ENCODE results near the gene MXI1.
A peak's percentile ranks its signal among the peaks of the same experiment; 100 is the strongest.
"Not testable (repeated sequence)": the region's sequence is repeated elsewhere in the genome, so short reads cannot be mapped to it uniquely, and the experiment has no call there.

The MXI1 gene

DNA sequence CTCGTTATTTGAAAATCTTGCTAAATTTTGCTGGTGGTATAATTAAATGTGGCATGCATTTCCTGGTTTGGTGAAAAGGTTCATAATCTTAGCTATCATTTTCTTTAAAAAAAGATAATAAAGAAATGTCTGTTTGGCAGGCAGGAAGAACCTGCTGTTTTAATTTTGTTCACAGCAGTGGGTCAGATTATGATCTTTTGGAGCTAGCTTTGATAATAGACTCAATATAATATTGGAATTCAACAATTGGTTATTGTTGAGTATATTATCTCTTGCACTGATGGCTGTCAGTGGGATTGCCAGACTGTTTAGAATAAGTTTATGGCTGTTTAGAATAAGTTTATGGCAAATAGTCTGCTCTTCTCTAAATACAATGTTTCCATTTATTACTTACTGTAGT, 35.1 kb downstream of the MXI1 start:
- DNase-seq, result no peak

DNA sequence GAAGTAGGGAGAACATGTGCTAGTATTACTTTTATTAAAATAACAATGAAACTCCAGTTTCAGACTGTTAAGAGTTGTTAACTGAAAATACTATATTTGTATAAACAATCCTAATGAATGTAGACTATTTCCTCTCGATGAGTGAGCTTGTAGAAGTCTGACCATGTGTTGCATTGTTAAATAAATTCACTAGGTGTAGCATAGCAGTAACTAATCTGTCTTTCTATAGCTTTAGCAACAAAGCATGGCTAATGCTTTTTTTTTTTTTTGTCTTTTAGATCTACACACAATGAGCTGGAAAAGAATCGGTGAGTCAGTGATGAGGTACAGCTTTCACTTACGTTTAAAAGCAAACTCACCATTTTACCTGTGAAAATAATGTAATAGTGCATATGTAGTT, 37.1 kb downstream of the MXI1 start:
- DNase-seq, result no peak

DNA sequence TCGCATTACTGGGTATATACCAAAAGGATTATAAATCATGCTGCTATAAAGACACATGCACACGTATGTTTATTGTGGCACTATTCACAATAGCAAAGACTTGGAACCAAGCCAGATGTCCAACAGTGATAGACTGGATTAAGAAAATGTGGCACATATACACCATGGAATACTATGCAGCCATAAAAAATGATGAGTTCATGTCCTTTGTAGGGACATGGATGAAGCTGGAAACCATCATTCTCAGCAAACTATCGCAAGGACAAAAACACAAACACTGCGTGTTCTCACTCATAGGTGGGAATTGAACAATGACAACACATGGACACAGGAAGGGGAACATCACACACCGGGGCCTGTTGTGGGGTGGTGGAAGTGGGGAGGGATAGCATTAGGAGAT, 40.4 kb downstream of the MXI1 start:
- not testable (repeated sequence) for DNase-seq

DNA sequence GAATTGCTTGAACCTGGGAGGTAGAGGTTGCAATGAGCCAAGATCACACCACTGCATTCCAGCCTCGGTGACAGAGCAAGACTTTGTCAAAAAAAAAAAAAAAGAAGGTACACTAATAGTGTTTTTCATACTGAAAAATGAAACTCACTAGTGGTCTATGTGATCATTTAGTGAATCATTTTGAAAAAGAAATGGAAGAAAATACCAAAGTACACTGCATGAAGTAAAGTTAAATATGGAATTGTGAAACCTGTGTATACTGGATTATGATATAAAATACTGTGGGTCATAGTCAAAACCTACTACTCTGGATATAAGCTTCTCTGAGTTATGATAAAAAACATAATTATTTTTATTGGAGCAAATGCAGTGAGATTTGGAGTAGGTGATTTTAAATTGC, 42.1 kb downstream of the MXI1 start:
- DNase-seq, result not testable (repeated sequence)

DNA sequence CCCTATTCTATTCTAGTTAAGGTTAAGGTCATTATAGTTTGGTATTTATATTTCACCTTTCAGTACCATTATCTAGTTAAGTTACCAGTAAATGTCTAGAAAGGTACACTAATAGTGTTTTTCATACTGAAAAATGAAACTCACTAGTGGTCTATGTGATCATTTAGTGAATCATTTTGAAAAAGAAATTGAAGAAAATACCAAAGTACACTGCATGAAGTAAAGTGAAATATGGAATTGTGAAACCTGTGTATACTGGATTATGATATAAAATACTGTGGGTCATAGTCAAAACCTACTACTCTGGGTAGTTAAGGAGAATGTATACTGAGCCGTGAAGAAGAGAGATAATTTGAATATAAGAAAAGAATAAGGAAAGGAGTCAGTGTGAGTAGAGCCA, 44.0 kb downstream of the MXI1 start:
- not testable (repeated sequence) for DNase-seq

DNA sequence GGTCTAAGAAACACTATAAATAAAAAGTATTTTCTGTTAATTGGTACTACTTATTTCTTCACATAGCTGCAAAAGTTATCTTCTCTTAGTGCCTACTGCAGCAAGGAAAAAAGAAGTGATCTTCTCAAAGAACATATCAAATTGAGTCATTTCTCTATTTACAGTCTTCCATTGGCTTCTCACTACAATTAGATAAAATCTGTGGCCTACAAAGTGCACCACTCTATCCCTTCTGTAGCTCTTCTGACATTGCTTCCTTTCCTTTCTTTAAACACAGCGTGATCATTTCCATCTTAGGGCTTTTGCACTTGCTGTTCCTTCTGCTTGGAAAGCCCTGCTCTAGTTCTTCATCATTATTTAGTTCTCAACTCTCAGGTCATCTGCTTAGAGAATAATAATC, 44.7 kb downstream of the MXI1 start:
- DNase-seq, result no peak

DNA sequence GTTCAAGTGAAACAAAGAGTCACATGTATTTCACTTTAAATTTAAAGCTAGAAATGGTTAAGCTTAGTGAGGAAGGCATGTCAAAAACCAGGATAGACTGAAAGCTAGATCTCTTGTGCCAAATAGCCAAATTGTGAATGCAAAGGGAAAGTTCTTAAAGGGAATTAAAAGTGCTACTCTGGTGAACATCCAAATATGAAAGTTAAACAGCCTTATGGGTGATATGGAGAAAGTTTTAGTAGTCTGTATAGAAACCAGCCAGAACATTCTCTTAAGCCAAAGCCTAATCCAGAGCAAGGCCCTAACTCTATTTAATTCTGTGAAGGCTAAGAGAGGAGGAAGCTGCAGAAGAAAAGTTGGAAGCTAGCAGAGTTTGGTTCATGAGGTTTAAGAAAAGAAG, 47.1 kb downstream of the MXI1 start:
- no peak for DNase-seq

GRCh38 chr10:110258542-110258941, 51.1 kb downstream of the MXI1 start:
- no peak for DNase-seq

GRCh38 chr10:110259317-110259716, 51.9 kb downstream of the MXI1 start:
- no peak for DNase-seq

DNA sequence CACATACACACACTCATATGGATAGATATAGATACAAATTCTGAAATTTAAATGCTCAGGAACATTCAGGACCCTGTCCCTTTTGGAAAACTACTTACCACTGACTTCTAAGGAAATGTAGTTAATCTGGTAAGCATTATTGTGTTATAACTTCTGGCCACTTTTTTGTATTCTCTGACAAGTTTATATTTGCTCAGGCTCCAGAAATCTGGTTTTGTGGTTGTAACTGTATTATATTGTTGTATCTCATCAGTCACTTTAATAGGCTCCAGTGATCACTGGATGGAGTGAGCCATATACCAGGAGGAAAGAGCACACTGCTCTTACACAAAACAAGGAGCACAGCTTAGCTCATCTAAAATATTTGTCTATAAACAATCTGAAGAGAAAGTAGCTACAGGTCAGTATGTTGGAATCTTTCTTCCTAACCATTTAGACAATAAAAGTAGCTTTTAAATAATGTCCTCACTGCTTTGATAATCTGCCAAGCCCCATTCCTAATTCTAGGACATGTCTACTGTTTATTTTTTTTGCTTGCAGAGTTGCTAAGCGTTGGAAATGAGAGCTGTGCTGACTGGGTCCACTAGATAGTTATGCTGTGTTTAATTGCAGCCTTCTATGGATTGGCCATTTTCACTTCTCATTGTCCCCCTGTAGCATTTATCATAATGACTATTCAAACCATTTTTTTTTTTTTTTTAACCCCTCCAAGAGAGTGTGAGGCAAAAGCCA, 53.5 kb downstream of the MXI1 start:
- no peak for DNase-seq

DNA sequence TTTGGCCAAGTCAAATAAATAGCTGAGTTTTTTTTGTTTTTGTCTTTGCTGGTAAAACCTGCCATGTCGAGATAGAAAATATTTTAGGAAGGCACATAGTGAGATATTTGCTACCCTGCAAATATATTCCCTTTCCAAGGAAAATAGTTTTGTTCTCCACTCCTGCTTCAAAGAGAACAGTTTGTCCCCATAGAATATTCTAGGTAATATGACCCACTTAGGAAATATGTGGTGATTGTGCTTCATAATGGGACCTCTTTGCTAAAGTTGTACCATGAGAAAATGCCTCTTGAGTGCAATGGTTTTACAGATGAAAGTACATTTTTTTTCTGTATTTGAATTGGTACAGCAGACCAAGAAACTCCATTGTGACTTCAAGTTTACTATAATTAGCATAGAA, 55.8 kb downstream of the MXI1 start:
- DNase-seq, result no peak

GRCh38 chr10:110265573-110266193, 58.3 kb downstream of the MXI1 start:
- DNase-seq, result no peak

- DNase-seq, result no peak
Measured at GRCh38 chr10:110267276-110267675, 59.9 kb downstream of the MXI1 start.

DNA sequence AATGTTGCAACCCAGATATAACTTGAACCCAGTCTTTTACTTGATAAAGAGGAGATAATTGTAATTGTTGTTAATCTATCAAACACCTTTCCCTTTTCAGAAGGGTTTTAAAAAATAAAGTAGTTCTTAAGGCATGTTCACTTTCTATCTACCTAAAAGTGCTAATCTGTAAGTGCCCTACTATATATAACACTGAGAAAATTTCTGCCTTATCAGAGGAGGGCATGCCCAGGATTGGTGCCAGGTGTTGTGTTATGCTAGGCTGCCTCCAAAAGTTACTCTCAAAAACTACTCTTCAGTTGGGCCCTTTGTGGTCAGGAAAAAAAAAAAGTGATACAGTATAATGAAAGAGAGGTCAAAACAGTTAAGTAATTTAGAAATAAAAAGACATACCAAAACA, 61.0 kb downstream of the MXI1 start:
- DNase-seq, result no peak

GRCh38 chr10:110268971-110269370, 61.6 kb downstream of the MXI1 start:
- DNase-seq, result no peak

DNA sequence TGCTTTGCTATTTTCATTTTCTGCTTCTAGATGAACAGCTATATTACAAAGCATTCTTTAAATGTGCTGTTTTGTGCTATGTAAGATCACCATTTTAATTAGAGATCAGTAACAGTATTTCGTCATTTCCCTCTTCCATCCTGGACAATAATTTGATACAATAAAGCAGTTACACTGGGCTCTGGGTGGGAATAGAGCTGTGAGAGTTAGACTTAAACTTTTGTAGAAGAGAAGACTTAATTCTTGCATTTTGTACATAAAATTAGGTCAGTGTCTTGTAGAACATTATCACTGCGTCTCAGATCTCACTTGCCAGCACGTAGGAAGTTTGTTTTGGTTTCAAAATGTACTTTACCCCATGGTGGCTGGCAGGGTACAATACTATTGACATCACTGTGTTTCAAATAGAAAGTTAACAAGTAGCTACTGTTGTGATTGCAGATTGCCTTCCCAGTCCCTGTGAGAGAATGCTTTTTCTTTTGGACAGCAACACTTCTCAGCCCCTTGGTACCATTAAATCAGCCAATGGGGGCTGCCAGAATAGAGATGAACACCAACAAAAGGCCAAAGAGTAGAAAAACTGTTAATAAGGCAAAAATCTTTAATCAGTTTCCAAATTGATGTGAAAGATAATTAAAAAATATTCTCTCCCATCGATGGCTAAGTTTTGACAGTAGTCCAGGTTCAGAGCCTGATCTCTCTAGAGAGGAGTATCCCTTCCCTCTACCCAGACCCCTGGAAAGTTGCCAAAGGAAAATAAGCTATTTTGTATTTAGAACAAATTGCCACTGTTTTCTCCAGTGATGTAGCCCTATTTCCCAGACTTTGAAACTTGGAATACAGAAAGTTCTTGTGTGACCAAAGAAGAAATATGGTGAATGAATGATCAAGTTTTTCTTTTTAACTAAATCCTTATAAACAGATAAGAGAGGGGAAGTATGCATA, 62.2 kb downstream of the MXI1 start:
- DNase-seq, result no peak

GRCh38 chr10:110272995-110273394, 65.6 kb downstream of the MXI1 start:
- not testable (repeated sequence) for DNase-seq

GRCh38 chr10:110273474-110273873, 66.1 kb downstream of the MXI1 start:
- peak; percentile 54 for DNase-seq

DNA sequence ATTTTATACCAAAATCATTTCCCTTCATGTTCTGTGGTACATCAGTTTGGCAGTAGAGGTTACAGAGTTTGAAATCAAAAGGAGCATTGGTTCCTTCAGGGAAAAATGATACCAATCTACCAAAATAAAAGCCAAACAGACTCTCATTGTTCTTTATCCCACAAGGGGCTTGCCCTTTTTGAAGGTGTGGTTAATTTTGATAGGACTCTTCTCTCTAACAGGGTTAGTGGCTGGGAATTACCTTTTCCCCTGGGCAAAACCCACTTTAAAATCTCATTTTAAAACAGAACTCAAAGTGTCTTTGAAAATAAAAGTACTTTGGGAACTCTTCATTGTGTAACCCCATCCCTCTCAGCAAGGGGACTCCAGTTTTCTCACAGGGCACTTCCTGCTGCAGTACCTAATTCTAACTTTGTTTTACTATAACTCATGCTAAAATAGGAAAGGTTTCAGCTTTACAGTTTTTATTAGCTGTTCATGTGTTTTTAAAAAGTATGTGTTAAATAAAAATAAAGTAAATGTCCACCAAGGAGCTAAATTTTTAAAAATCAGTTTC, 66.7 kb downstream of the MXI1 start:
- no peak for DNase-seq

- DNase-seq, result no peak
Measured at GRCh38 chr10:110274647-110275046, 67.2 kb downstream of the MXI1 start.

DNA sequence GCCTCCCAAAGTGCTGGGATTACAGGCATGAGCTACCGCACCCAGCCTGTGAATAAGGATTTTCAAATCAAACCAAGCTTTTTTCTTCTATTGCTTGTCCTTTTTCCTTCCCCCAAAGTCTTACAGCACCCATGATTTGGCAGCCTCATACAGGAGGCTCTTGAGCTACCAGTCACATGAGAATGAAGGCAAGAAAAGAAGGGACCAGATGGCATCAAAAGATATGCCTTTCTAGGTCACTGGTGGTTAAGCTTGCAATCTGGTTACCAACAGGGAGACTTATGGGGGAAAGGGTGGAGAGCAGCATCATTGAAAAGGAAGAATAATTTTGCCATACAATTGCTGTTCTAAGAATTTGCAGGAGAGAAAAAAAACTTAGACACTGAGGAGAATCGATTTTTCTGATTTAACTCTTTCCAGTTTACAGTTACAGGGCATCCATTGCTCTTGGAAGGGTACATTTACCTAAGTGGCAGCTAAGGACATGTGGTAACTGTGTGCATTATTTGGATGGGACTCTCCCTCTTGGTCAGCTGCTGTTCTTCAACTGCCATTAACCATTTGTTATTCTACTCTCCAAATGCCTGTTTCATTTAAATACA, 67.8 kb downstream of the MXI1 start:
- no peak for DNase-seq

- DNase-seq, result no peak
Measured at GRCh38 chr10:110276603-110277002, 69.2 kb downstream of the MXI1 start.

- DNase-seq, result no peak
Measured at GRCh38 chr10:110277591-110277990, 70.2 kb downstream of the MXI1 start.

All from SIG-M5 (cell line).